Measurements from ENCODE around the gene PLCH1.

Gene PLCH1

GRCh38 chr3:155550391-155550790, 194.5 kb downstream of the PLCH1 start:
- no peak for DNase-seq (ENCODE audit: low spot score)

DNA sequence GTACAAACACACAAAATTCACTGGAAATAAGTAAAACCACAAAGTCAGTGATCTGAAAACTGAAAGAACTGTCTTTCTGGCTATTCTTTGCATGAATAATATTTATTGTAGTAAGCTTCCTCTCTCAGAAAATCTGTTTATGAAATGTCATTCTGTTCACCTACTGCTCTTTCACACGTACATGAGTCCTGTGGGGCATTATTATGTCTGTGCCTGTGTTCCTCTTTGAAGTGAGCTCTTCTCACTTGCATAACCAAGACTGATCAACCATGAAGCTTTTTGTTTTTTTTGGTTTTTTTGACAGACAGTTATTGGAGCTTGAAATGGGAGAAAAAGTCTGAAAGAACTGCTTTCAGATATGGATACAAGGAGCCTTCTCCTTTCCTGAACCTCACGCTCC, 195.8 kb downstream of the PLCH1 start:
- no peak for DNase-seq (ENCODE audit: low spot score)

GRCh38 chr3:155548195-155548594, 196.7 kb downstream of the PLCH1 start:
- DNase-seq (ENCODE audit: low spot score): no peak

DNA sequence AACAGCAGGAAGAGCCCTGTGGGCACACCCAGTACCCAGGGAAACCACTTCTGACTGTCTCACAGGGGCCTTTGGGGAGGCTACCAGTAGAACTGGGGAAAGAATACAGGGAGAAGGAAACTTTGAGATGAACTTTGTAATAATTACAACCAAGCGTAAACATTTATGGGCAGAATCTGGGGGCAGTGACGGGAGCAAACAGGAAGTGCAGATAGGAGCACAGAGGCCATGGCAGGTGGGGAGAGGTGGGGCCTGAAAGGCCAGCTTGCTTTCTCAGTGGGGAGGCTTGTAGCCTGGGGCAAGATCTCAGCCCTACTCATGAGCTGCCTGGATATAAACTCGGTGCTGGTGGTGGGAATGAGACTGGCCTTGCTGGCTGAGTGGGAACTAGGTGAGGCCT, 209.8 kb downstream of the PLCH1 start:
- no peak for DNase-seq (ENCODE audit: low spot score)

- DNase-seq (ENCODE audit: low spot score): no peak
These were observed 216.3 kb downstream of the PLCH1 start for GRCh38 chr3:155528579-155528978.

- no peak for DNase-seq (ENCODE audit: low spot score)
These were observed 219.5 kb downstream of the PLCH1 start for GRCh38 chr3:155525324-155525833.

GRCh38 chr3:155520463-155520862, 224.4 kb downstream of the PLCH1 start:
- DNase-seq (ENCODE audit: low spot score): no peak

GRCh38 chr3:155519078-155519477, 225.8 kb downstream of the PLCH1 start:
- no peak for DNase-seq (ENCODE audit: low spot score)

GRCh38 chr3:155517903-155518302, 227.0 kb downstream of the PLCH1 start:
- DNase-seq (ENCODE audit: low spot score): no peak

DNA sequence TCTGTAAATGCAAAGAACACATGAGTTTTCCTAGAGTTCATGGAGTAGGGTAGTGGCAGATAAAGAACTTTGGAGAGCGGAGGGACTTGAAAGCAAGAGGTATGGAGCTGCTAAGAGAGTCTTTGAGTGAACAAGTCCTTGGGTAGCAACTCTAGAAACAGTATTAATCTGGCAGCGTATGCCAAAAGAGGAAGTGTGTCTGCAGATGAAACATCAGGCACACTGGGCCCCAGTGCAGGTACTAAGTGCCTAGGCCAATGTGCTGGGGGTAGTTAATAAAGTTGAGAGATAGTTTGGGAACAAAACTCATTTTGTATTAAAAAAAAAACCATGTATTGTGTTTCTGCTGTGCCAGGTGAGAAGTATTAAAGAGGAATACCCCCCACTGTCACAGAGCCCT, 228.4 kb downstream of the PLCH1 start:
- DNase-seq (ENCODE audit: low spot score): no peak

GRCh38 chr3:155512867-155513261, 232.0 kb downstream of the PLCH1 start:
- DNase-seq (ENCODE audit: low spot score): no peak

DNA sequence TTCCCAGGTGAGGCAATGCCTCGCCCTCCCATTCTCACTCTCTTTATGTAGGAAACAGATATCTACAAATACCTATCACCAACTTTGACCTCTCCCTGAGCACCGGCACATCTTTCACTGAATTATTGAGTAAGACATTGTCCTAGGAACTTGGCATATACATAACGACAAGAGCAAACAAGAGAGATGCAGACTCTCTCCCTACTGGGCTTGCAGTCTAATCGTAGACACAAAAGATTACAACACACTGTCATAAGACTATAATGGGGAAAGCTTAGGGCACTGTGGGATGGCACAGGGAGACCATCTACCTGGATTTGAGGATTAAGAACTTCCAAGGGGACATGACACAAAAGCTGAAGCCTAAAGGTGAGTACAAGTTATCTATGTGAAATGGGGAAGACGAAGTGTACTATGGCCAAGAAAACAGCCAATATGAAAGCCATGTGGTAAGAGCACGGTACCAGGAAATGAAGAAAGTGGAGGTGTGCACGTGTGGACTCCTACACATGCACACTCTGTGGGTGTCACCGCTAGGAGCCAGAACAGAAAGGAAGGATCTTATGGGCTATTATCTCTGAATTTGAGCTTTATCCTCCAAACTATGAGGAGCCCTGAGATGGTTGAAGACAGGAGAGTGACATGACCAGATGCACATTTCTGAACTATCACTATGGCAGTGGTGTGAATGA, 232.6 kb downstream of the PLCH1 start:
- no peak for DNase-seq (ENCODE audit: low spot score)

DNA sequence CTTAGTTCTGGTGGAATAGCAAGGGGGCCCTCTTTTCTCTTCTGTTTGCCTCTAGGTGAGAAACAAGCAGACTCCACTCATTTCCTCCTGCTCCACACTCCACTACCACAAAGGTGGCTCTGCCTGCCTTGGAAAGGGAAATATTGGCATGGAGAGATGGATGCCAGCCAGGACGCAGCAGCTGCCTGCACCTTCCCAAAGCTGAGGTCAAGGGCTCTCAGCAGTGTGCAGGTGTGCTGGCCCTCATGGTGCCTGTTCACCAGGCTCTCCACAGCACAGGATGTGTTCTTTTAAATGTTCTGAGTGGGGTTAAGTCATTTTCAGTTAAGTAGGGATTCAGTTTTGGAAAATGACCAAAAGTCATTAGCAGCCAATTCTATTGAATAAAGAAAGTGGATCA, 240.2 kb downstream of the PLCH1 start:
- DNase-seq (ENCODE audit: low spot score): no peak

- DNase-seq (ENCODE audit: low spot score): no peak
These were observed 242.2 kb downstream of the PLCH1 start for GRCh38 chr3:155502630-155503029.

DNA sequence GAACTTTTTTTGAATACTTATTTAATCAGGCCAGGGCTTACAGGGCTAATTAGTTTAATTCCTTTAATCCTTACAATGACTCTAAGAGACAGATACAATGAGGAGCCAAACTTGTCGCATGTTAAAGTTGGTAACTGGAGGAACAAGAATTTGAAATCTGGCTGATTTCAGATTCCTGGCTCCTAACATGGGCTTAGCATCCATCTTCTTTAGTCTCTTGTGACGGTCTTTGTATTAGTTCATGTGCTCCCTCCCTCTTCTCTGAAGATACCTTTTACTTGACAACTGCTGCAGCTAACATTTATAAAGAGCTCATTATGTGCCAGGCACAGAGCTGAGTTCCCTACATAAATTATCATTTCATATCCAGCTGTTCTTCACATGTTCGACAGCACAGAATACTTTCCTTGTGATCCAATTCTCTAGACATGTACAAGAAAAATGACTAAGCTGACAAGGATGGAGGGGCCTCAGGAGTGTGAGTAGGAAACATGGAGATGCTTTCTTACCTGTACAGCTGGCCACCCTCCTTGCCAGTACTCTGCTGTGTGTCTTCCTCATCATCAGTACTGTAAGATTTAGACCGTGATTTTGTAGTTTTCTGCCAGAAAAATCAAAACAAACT, 244.6 kb downstream of the PLCH1 start:
- DNase-seq (ENCODE audit: low spot score): no peak

GRCh38 chr3:155497930-155498647, 246.8 kb downstream of the PLCH1 start:
- DNase-seq (ENCODE audit: low spot score): no peak

- no peak for DNase-seq (ENCODE audit: low spot score)
These were observed 248.7 kb downstream of the PLCH1 start for GRCh38 chr3:155496206-155496605.

DNA sequence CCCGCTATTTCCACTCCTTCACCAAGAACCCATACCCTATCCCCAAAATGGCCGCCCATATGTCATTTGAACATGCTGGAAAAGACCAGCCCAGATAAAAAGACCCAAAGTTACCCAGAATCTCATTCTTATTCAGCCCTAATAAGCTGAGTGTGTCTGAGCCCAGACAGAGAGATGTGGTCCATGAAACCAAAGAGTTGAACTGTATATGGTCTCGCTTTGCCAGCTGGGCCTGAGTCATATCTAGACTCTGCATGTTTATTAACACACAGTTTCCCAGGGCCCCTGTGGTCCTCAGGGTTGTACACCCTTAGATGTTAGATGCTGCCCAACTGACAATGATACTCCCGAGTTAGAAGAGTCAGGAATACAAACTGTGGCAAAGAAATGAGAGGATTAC, 249.5 kb downstream of the PLCH1 start:
- no peak for DNase-seq (ENCODE audit: low spot score)

GRCh38 chr3:155494332-155494731, 250.5 kb downstream of the PLCH1 start:
- DNase-seq (ENCODE audit: low spot score): no peak

DNA sequence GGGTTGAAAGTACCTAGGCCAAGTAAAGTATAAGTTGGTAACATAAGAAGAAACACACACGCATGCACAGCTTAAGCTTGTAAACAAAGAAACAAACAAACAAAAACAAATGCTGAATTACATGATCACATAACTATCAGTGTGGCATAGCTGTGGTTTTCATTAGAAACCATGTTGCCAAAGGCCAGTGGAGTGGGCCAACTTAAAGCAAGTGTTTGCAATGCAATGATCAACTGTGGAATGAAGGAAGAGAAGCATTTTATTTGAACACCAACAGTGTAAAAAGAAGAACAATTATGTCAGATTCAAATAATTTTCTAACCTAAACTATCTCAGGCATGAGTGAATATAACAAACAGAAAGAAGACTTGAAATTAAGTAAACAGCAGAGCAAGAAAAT, 252.0 kb downstream of the PLCH1 start:
- no peak for DNase-seq (ENCODE audit: low spot score)

DNA sequence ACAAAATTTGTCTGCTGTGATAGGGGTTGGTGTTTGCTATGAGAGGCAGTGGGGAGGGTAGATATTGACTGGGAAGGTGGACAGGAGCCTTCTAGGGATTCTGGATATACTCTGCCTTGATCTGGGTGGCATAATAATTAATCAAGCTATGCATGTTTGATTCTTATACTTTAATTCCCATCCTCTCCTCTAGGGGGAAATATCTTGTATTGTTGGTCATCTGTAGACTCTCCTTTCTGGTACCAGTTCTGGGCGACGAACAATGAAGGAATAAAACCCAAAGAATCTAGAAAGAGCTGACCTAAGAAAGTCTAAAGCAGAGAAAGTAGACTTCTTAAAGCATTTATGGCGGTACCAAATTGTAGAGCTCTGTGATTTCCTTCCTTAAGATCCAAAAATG, 253.2 kb downstream of the PLCH1 start:
- no peak for DNase-seq (ENCODE audit: low spot score)

DNA sequence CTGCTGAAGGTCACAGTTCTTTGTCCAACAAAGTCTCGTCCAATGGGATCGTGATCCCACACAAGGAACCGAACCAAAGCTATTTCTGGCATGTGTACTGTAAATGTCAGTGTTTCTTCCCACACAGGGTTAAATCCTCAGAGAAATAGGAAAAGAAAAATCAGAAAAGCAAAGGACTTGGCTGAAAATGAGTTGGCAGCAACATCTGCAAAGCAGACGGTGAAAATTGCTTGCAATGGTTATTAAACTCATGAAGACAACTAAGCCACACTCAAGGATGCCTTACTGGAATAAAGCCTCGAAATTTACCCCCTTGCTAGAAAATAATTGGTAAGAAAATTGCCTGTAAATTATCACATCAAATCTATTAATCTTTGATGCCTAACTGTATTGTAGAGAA, 256.2 kb downstream of the PLCH1 start:
- no peak for DNase-seq (ENCODE audit: low spot score)

DNA sequence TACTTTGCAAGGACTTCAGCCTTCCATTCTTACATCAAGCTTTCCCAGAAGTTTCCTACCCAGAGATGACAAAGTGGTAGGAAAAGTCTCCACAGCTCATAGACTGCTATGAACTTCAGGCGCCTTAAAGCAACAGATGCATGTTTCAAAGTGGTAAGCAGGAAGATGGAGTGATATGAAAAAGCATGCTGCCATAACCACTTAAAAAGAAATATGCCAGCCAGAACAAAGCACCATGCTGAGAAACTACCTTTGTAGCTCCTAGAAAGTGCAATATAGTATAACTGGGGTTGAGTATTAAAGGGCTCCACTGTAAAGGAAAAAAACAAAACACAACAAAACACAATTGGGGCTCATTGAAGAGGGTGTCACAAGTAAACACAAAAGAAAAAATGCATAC, 259.0 kb downstream of the PLCH1 start:
- no peak for DNase-seq (ENCODE audit: low spot score)

Measured in CD4-positive, alpha-beta T cell treated with Interleukin-6 at 100 ng/mL for 8 hours (primary cell).